Measurements from ENCODE around the gene MBOAT2.

MBOAT2 gene

GRCh38 chr2:8889978-8890377, 113.5 kb downstream of the MBOAT2 start:
- no peak for DNase-seq

- DNase-seq: no peak
Observed at GRCh38 chr2:8888963-8889362, 114.5 kb downstream of the MBOAT2 start.

- no peak for DNase-seq
Observed at GRCh38 chr2:8886876-8887275, 116.6 kb downstream of the MBOAT2 start.

- no peak for DNase-seq
Observed at GRCh38 chr2:8886202-8886518, 117.3 kb downstream of the MBOAT2 start.

GRCh38 chr2:8885449-8886201, 117.9 kb downstream of the MBOAT2 start:
- DNase-seq: no peak

GRCh38 chr2:8884812-8885211, 118.7 kb downstream of the MBOAT2 start:
- no peak for DNase-seq

- no peak for DNase-seq
Observed at GRCh38 chr2:8882094-8882493, 121.4 kb downstream of the MBOAT2 start.

- DNase-seq: no peak
Observed at GRCh38 chr2:8877894-8878293, 125.6 kb downstream of the MBOAT2 start.

- no peak for DNase-seq
Observed at GRCh38 chr2:8877332-8877731, 126.2 kb downstream of the MBOAT2 start.

GRCh38 chr2:8876628-8877027, 126.9 kb downstream of the MBOAT2 start:
- no peak for DNase-seq

GRCh38 chr2:8872821-8873432, 130.6 kb downstream of the MBOAT2 start:
- DNase-seq: peak; percentile 47

- no peak for DNase-seq
Observed at GRCh38 chr2:8870441-8870840, 133.0 kb downstream of the MBOAT2 start.

- no peak for DNase-seq
Observed at GRCh38 chr2:8867363-8867762, 136.1 kb downstream of the MBOAT2 start.

GRCh38 chr2:8863331-8863953, 140.0 kb downstream of the MBOAT2 start:
- DNase-seq: no peak

- no peak for DNase-seq
Observed at GRCh38 chr2:8862230-8862629, 141.3 kb downstream of the MBOAT2 start.

GRCh38 chr2:8861797-8862196, 141.7 kb downstream of the MBOAT2 start:
- DNase-seq: no peak

GRCh38 chr2:8860239-8860638, 143.2 kb downstream of the MBOAT2 start:
- DNase-seq: no peak

GRCh38 chr2:8858910-8859309, 144.6 kb downstream of the MBOAT2 start:
- no peak for DNase-seq

- DNase-seq: no peak
Observed at GRCh38 chr2:8858264-8858663, 145.2 kb downstream of the MBOAT2 start.

GRCh38 chr2:8857709-8858108, 145.8 kb downstream of the MBOAT2 start:
- DNase-seq: no peak

- no peak for DNase-seq
Observed at GRCh38 chr2:8856176-8856575, 147.3 kb downstream of the MBOAT2 start.

- DNase-seq: no peak
Observed at GRCh38 chr2:8855010-8855409, 148.5 kb downstream of the MBOAT2 start.

- DNase-seq: no peak
Observed at GRCh38 chr2:8853426-8853825, 150.1 kb downstream of the MBOAT2 start.

- DNase-seq: no peak
Observed at GRCh38 chr2:8851811-8852560, 151.5 kb downstream of the MBOAT2 start.
